DMS53 (cell line): Measurements from ENCODE around the gene AP2A1.
A peak's percentile ranks its signal among the peaks of the same experiment; 100 is the strongest.

Source experiments
- DNase-seq: peaks from one replicate; lab custom pipeline; 2025; lab: John Stamatoyannopoulos, UW

AP2A1 gene

GRCh38 chr19:49855676-49856573 lies 89.1 kb downstream of the AP2A1 start:
- peak; percentile 41 for DNase-seq

GRCh38 chr19:49856574-49857021 lies 89.8 kb downstream of the AP2A1 start:
- no peak for DNase-seq
